Kidney glomerular epithelial cell (primary cell): ENCODE data around the gene HTR3A.

Source experiments
- DNase-seq: peaks from one replicate; lab custom pipeline; 2025; lab: John Stamatoyannopoulos, UW

Gene HTR3A

GRCh38 chr11:113979431-113979830 lies 4.5 kb downstream of the HTR3A start:
- no peak for DNase-seq

DNA sequence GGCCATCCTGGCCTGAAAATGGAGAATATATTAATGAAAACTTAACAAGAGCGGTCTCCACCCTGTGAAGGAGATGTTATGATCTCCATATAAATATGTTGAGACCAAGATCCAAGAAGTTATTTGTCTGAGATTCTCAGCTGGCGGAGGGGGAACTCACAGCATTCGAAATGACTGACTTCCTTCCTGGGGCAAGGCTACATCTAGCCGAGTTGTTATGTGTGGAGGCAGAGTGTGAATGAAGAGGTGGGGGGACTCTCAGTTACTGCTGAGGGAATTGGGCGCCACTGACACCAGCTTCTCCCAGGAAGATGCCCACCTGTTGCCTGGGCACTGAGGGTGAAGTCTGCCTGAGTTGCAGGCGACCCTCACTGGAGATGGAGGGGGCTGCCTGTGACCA lies 5.9 kb downstream of the HTR3A start:
- DNase-seq, result no peak

- DNase-seq, result no peak
These were observed 7.4 kb downstream of the HTR3A start for GRCh38 chr11:113982306-113982705.

GRCh38 chr11:113984781-113985180 lies 9.9 kb downstream of the HTR3A start:
- no peak for DNase-seq

DNA sequence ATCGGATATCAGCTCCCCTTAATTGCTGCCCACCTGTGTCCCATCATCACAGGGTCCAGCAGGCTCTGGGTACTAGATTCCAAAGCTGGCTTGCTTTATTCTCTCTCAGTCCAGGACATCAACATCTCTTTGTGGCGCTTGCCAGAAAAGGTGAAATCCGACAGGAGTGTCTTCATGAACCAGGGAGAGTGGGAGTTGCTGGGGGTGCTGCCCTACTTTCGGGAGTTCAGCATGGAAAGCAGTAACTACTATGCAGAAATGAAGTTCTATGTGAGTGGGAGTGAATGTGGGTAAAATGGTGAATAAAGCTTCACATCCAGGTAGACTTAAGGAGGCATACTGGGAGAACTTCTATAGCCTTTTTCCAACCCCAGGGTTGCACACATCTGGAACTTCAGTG lies 11.0 kb downstream of the HTR3A start:
- no peak for DNase-seq

- no peak for DNase-seq
These were observed 11.6 kb downstream of the HTR3A start for GRCh38 chr11:113986351-113987140.

DNA sequence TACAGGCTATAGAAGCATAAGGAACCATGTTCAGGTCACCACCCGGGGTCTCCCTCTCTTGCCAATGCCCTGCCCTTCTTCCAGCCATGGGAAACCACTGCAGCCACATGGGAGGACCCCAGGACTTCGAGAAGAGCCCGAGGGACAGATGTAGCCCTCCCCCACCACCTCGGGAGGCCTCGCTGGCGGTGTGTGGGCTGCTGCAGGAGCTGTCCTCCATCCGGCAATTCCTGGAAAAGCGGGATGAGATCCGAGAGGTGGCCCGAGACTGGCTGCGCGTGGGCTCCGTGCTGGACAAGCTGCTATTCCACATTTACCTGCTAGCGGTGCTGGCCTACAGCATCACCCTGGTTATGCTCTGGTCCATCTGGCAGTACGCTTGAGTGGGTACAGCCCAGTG lies 14.5 kb downstream of the HTR3A start:
- DNase-seq, result no peak

GRCh38 chr11:113989916-113990315 lies 15.0 kb downstream of the HTR3A start:
- DNase-seq, result no peak

DNA sequence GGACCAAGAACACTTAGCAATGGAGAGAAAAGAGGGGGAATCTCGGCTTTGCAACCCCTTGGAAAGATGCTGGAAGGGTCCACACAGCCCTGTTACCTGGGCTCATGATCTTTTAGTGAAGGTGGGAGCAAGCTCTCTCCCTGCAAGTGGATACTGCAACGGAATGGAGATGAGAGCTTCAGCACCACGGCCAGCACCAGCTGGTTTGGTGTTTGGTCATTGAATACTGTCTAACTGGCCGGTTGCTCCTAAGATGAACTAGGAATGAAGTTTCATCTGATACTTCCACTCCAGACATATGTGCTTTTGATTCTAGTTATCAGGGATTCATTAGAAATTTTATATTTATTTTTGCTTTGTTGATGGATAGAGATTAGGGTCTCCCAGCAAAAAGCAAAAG lies 16.3 kb downstream of the HTR3A start:
- no peak for DNase-seq

DNA sequence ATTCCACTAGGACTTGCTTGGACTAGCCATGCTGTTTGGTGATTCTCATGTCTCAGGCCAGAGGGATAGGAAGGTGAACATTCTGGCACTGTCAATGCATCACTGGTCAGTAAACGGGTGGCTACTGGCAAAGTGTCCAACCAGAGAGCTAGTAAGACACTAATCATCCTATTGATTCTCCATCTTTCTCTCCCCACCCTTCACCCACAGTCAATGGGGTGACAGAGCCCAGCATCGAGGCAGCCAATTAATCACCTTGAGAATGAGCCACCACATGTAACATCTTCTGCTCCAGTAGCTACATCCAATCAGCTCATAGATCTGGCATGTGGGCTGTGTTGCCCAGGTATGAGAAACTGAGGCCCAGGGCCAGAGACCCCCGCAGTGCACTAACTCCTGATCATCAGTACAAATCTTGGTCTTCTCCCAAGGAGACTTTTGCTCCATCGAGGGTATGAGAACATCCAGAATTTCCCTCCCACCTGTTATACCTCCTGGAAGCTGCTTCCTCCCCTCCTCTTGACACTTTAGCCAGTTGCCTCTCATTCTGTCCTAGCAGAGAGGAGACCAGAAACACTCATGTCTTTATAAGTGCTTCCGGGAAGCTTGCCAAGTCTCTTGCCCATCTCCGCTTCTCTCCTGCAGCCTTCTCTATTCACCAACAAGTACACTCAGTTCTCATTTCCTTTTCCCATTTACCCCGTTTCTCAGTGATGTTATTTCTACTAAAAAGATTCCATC lies 17.0 kb downstream of the HTR3A start:
- no peak for DNase-seq

DNA sequence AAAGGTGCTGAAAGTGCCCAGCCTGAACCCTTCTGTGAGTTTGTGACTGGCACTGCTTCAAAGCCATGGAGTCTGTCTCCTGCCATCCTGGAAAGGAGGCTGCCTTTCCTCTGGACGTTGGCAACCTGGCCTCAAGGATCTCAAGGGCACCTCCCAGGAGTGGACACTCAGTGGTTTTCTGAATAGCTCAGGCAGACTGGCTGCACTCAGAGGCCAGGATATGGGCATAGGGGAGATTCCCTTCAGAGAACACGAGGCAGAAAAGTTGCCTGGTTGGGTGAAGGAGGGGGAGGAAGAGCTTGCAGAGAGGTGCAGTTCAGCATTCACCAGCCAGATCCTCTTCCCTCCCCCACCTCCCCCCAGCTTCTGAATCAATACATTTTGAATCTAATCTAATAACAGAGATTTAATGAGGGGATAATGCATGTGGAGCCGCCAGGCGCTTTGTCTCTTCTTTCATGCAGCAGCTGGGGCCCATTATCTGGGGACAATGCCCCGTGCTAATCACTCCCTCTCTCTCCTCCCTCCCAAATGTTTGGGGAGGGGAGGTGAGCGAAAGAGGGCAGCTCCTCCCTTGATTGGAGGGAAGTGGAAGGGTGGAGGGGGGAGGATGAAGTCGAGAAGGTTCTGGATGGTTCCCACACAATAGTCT lies 17.7 kb downstream of the HTR3A start:
- no peak for DNase-seq

- no peak for DNase-seq
These were observed 19.4 kb downstream of the HTR3A start for GRCh38 chr11:113994077-113994954.

GRCh38 chr11:113997473-113997872 lies 22.6 kb downstream of the HTR3A start:
- DNase-seq, result no peak

GRCh38 chr11:113998574-113998973 lies 23.7 kb downstream of the HTR3A start:
- no peak for DNase-seq

DNA sequence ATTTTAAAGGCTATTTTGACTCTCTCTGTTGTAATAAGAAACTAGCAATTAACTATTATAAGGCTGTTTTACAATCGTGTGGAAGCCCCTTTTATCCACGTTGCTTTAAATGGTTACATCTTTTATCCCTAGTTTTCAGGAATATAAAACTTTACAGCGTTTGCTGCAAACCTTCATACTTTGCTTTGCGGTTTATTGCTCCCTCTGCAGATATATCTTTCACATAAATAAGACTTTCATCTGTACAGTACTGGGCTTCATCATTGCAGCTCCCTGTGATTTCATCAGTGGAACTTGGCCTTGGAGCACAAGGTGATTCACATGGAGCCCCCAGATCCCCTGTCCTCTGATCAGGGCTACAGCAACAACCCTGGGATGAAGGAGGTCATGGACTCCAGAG lies 25.6 kb downstream of the HTR3A start:
- DNase-seq, result no peak

DNA sequence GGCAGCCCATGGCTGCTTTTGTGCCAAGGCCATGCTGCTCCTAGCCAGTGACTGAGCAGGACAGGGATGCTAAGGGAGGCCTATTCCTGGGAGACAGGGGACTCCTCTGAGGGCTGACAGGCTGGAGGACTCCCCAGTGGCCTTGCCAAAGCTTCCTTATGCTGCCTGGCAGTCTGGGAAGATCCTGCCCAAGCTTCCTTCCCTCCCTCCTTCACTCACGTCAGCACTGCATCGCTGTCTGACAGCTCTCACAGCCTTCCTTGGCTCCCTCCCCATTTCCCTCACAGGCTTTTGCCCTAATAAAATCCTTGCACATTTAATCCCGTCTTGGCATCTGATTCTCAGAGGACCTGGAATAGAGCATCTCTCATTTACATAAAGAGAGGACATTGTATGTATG lies 26.5 kb downstream of the HTR3A start:
- DNase-seq, result no peak

DNA sequence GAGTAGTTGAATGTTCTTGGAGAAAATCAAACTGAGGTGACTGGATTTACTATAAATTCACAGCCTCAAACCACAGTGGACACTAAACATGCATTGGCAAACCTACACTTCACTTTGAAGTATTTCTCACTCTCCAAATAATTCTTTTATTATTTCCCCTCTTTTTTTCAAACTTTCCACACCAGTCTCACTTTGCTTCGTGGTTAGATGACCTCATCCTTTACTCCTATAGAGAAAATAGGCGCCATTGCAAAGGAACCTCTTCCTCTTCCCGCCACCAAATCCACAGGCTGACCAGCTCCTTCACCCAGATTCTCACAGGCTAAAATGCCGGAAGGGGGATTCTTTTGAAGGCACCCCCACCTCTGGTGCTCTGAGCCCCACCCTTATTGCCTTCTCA lies 33.4 kb downstream of the HTR3A start:
- no peak for DNase-seq

GRCh38 chr11:114010931-114011330 lies 36.0 kb downstream of the HTR3A start:
- no peak for DNase-seq

GRCh38 chr11:114011443-114011842 lies 36.5 kb downstream of the HTR3A start:
- no peak for DNase-seq

DNA sequence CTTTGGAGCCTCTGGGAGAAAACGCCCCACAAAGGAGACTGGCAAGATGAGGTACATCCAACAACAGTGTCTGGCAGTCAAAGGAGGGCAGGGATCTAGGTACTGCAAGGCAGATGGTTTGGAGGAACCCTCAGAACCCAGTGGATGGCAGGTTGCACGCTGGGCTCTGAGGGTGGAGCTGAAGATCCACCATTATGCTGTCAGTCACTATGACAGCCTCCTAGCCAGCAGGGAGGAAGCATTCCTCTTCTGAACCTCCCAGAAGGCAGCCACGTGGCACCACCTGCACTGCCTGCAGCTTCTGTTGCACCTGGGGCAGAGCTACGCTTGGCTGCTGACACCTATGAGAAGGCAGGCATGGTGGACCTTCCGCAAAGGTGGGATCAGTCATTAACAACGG lies 40.2 kb downstream of the HTR3A start:
- DNase-seq, result no peak

GRCh38 chr11:114016986-114017385 lies 42.1 kb downstream of the HTR3A start:
- DNase-seq, result no peak

- DNase-seq, result no peak
These were observed 42.8 kb downstream of the HTR3A start for GRCh38 chr11:114017723-114018122.
